GM12891 (cell line): Measurements from ENCODE around the gene DTD1.

Source experiments
- DNase-seq: peaks from one replicate; pipeline ENCODE4 v3.0.0; 2011; ENCODE audit warnings: low spot score; ENCODE audit not compliant: insufficient read length
- FAIRE-seq: peaks from 2 replicates; lab custom pipeline; 2011; peaks lifted over from hg19 to GRCh38; lab: Jason Lieb, UNC
- PAX5 ChIP-seq: IDR thresholded peaks from 2 replicates; pipeline ENCODE4 v1.6.1; 2011; ENCODE audit warnings: low read length, moderate library complexity, mild to moderate bottlenecking; ENCODE audit not compliant: insufficient read depth, severe bottlenecking
- POLR2A ChIP-seq: IDR thresholded peaks from 2 replicates; pipeline ENCODE4 v1.6.1; 2011; ENCODE audit warnings: low read depth, low read length, control low read depth
- POLR2AphosphoS5 ChIP-seq: IDR thresholded peaks from 2 replicates; pipeline ENCODE4 v1.6.1; 2011; ENCODE audit warnings: low read depth, low read length, control low read depth
- POU2F2 ChIP-seq: IDR thresholded peaks from 2 replicates; pipeline ENCODE4 v1.6.1; 2011; ENCODE audit warnings: low read depth, mild to moderate bottlenecking, control low read depth, low read length, moderate library complexity
- SPI1 ChIP-seq: IDR thresholded peaks from 2 replicates; pipeline ENCODE4 v1.6.1; 2011; ENCODE audit warnings: low read depth, low read length, control low read depth
- TAF1 ChIP-seq: IDR thresholded peaks from 2 replicates; pipeline ENCODE4 v1.6.1; 2011; ENCODE audit warnings: low read depth, low read length, control low read depth

Gene DTD1

GRCh38 chr20:18715564-18715963 lies 127.7 kb downstream of the DTD1 start:
- no peak for FAIRE-seq
- DNase-seq, result no peak
- TF ChIP-seq POLR2AphosphoS5 (no peak), PAX5 (no peak), TAF1 (no peak), POLR2A (no peak), POU2F2 (no peak), SPI1 (no peak)

GRCh38 chr20:18717062-18717461 lies 129.2 kb downstream of the DTD1 start:
- no peak for TF ChIP-seq POLR2A
- no peak for TF ChIP-seq SPI1
- TF ChIP-seq POU2F2, result no peak
- no peak for TF ChIP-seq TAF1
- TF ChIP-seq PAX5, result no peak
- no peak for TF ChIP-seq POLR2AphosphoS5
- no peak for FAIRE-seq
- DNase-seq, result no peak

- FAIRE-seq (no peak), DNase-seq (no peak)
- TF ChIP-seq SPI1 (no peak), PAX5 (no peak), POLR2A (no peak), TAF1 (no peak), POLR2AphosphoS5 (no peak), POU2F2 (no peak)
These were observed 130.3 kb downstream of the DTD1 start for GRCh38 chr20:18718129-18718528.

GRCh38 chr20:18719426-18719825 lies 131.6 kb downstream of the DTD1 start:
- DNase-seq (no peak), FAIRE-seq (no peak)
- TF ChIP-seq TAF1 (no peak), POU2F2 (no peak), POLR2AphosphoS5 (no peak), SPI1 (no peak), POLR2A (no peak), PAX5 (no peak)

- TF ChIP-seq POU2F2 (no peak), TAF1 (no peak)
- FAIRE-seq (no peak), DNase-seq (no peak)
These were observed 133.8 kb downstream of the DTD1 start for GRCh38 chr20:18721551-18722115.

- no peak for DNase-seq
- FAIRE-seq, result no peak
- TF ChIP-seq PAX5 (no peak), TAF1 (no peak), POLR2A (no peak), SPI1 (no peak), POU2F2 (no peak), POLR2AphosphoS5 (no peak)
These were observed 134.5 kb downstream of the DTD1 start for GRCh38 chr20:18722371-18722770.

- no peak for FAIRE-seq
- DNase-seq, result no peak
- TF ChIP-seq PAX5 (no peak), POLR2A (no peak), TAF1 (no peak), POU2F2 (no peak), POLR2AphosphoS5 (no peak), SPI1 (no peak)
These were observed 136.2 kb downstream of the DTD1 start for GRCh38 chr20:18724077-18724476.

- FAIRE-seq (no peak), DNase-seq (no peak)
- TF ChIP-seq TAF1 (no peak), PAX5 (no peak)
These were observed 137.1 kb downstream of the DTD1 start for GRCh38 chr20:18724788-18725464.

- FAIRE-seq (no peak), DNase-seq (no peak)
- TF ChIP-seq SPI1 (no peak), PAX5 (no peak), POLR2AphosphoS5 (no peak), POLR2A (no peak), TAF1 (no peak), POU2F2 (no peak)
These were observed 139.2 kb downstream of the DTD1 start for GRCh38 chr20:18727032-18727508.

GRCh38 chr20:18728165-18728869 lies 140.5 kb downstream of the DTD1 start:
- peak; percentile 84 for TF ChIP-seq POU2F2
- no peak for TF ChIP-seq TAF1
- no peak for TF ChIP-seq POLR2AphosphoS5
- no peak for TF ChIP-seq POLR2A
- TF ChIP-seq SPI1, result peak; percentile 64
- no peak for TF ChIP-seq PAX5
- peak; percentile 14 for DNase-seq
- peak; percentile 90 for FAIRE-seq
